Sciatic nerve (tissue), 1 donor: ENCODE measurements around the gene KLHL28. TPM values are rescaled to one million over a fixed set of nuclear protein-coding genes. Genes with fewer than 3 reads are reported as not detected.

Experiments
- total RNA-seq: library from RNA; stranded (reverse); fragmentation: NEBNext Ultra II Directional; extraction: Animal tissue kit (Norgen Biotek cat#: 25700); gene quantifications from one replicate; pipeline ENCODE4 v1.2.1, GENCODE V29; 2021
- donor health status: DM: no; HTN: no; CAD: no.

Gene KLHL28
- total RNA-seq, 1 donor from 2014 or later = 19.2 TPM

Other genes starting within 250 kb of the KLHL28 start
- 26.8 TPM for gene TOGARAM1, start 243 bp upstream of the KLHL28 start, total RNA-seq
- gene PRPF39, start 122.2 kb upstream of the KLHL28 start, total RNA-seq = 52.1 TPM
- 47.1 TPM for gene FKBP3, start 172.5 kb upstream of the KLHL28 start, total RNA-seq
- gene FANCM, start 174.0 kb upstream of the KLHL28 start, total RNA-seq = 8.8 TPM